Mesothelial cell of epicardium (in vitro differentiated cells): ENCODE results near the gene MED16. TPM values are rescaled to one million over a fixed set of nuclear protein-coding genes. Genes with fewer than 3 reads are reported as not detected.
A peak's percentile ranks its signal among the peaks of the same experiment; 100 is the strongest.

Experiments
- DNase-seq, 2 experiments: peaks; one replicate each; pipeline ENCODE4 v3.0.0; 2021; ENCODE audit warnings: low spot score in 2 of 2; ENCODE audit not compliant: unreplicated experiment in 2 of 2
- H3K27ac Mint-ChIP-seq: 2 replicates; pipeline ENCODE4 v1.8.0; 2021; ENCODE audit warnings: mixed read lengths
- H3K27me3 Mint-ChIP-seq: 2 replicates; pipeline ENCODE4 v1.8.0; 2021; ENCODE audit warnings: low read depth, mixed read lengths
- H3K36me3 Mint-ChIP-seq: 2 replicates; pipeline ENCODE4 v1.8.0; 2021; ENCODE audit warnings: mixed read lengths
- H3K4me1 Mint-ChIP-seq: 2 replicates; pipeline ENCODE4 v1.8.0; 2021; ENCODE audit warnings: mixed read lengths
- H3K4me3 Mint-ChIP-seq: 2 replicates; pipeline ENCODE4 v1.8.0; 2021; ENCODE audit warnings: mild to moderate bottlenecking, moderate library complexity, mixed read lengths
- H3K9me3 Mint-ChIP-seq: 2 replicates; pipeline ENCODE4 v1.8.0; 2021; ENCODE audit warnings: mixed read lengths
- total RNA-seq: library from RNA; stranded (reverse); gene quantifications from 3 replicates; pipeline ENCODE4 v1.2.1, GENCODE V29; 2021
- TF ChIP-seq, protein P1 (sequence below): fragments of 200-600 bp; sonication (generic); IDR thresholded peaks from one replicate; pipeline ENCODE4 v1.5.0; 2021; ENCODE audit warnings: antibody characterized with exemption; ENCODE audit not compliant: unreplicated experiment

MED16 gene
- total RNA-seq, 1 donor from 2014 or later = 79.8 TPM

DNA sequence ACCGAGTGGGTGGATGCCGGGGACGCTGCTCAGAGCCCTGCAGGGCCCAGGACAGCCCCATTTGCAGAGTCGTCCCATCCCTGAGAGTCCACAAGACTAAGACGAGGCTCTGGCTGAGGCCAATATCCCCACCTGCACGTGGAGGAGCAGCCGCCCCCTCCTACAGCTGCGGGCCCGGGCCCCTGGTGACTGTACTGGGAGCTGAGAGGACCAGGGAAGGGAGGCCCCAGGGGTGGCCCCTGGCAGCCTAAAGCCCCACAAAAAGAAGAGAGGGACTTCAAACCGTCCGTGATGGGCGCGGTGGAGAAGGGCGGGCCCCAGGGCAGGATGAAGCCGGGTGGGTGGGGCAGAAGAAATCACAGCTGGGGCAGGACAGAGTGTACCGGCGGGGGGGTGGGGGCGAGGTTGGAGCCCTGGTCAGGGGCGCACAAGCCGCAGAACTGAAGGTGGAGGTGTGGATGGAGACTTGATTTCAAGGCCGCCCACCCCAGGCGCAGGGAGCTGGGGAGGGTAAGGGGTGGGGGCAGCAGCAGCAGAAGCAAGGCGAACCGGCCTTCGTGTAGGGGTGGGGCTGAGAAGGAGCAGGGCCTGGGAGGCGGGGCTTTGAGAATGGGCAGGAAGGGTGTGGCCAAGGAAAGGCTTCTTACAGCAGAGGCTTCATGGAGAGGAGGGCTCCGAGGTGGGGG, 20.6 kb downstream of the MED16 start:
- Mint-ChIP-seq H3K4me1 (peaks cover 2% of the 10 kb centered on the region), H3K27ac (peak overlapping the region; percentile 89), H3K9me3 (no peaks in the 10 kb centered on the region), H3K36me3 (peaks cover 16% of the 10 kb centered on the region), H3K27me3 (peaks cover 2% of the 10 kb centered on the region), H3K4me3 (no peak overlapping the region)
- DNase-seq = peak in 1 of 2 experiments; percentile 64
- TF ChIP-seq, protein P1, sequence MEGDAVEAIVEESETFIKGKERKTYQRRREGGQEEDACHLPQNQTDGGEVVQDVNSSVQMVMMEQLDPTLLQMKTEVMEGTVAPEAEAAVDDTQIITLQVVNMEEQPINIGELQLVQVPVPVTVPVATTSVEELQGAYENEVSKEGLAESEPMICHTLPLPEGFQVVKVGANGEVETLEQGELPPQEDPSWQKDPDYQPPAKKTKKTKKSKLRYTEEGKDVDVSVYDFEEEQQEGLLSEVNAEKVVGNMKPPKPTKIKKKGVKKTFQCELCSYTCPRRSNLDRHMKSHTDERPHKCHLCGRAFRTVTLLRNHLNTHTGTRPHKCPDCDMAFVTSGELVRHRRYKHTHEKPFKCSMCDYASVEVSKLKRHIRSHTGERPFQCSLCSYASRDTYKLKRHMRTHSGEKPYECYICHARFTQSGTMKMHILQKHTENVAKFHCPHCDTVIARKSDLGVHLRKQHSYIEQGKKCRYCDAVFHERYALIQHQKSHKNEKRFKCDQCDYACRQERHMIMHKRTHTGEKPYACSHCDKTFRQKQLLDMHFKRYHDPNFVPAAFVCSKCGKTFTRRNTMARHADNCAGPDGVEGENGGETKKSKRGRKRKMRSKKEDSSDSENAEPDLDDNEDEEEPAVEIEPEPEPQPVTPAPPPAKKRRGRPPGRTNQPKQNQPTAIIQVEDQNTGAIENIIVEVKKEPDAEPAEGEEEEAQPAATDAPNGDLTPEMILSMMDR = no peak

- Mint-ChIP-seq H3K27ac (peak overlapping the region; percentile 92), H3K4me3 (peak overlapping the region; percentile 28), H3K9me3 (no peaks in the 10 kb centered on the region), H3K27me3 (peaks cover 2% of the 10 kb centered on the region), H3K4me1 (peaks cover 2% of the 10 kb centered on the region), H3K36me3 (peaks cover 16% of the 10 kb centered on the region)
- no peak for DNase-seq
- TF ChIP-seq, protein P1 = no peak
Measured at GRCh38 chr19:871446-872265, 21.3 kb downstream of the MED16 start.

- Mint-ChIP-seq H3K36me3 (peaks cover 16% of the 10 kb centered on the region), H3K4me1 (peaks cover 2% of the 10 kb centered on the region), H3K4me3 (no peak overlapping the region), H3K9me3 (no peaks in the 10 kb centered on the region), H3K27me3 (peaks cover 2% of the 10 kb centered on the region), H3K27ac (no peak overlapping the region)
- TF ChIP-seq, protein P1 = no peak
- no peak for DNase-seq
Measured at GRCh38 chr19:870963-871401, 22.0 kb downstream of the MED16 start.

DNA sequence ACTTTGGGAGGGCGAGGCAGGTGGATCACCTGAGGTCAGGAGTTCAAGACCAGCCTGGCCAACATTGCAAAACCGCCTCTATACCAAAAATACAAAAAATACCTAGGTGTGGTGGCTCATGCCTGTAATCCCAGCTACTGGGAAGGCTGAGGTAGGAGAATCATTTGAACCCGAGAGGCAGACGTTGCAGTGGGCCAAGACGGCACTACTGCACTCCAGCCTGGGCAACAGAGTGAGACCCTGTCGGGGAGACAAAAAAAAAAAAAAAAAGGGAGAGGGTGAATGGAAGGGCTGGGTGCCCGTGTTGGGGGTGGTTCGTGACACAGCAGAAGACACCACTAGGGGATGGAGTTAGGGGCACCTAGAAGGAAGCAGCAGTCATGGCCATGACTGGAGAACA, 22.7 kb downstream of the MED16 start:
- H3K27ac Mint-ChIP-seq = peak overlapping the region; percentile 60
- no peaks in the 10 kb centered on the region for H3K9me3 Mint-ChIP-seq
- no peak overlapping the region for H3K4me3 Mint-ChIP-seq
- DNase-seq = no peak
- TF ChIP-seq, protein P1 = no peak
- peaks cover 2% of the 10 kb centered on the region for H3K4me1 Mint-ChIP-seq
- H3K27me3 Mint-ChIP-seq = peaks cover 2% of the 10 kb centered on the region
- H3K36me3 Mint-ChIP-seq = peaks cover 16% of the 10 kb centered on the region

- no peak overlapping the region for H3K27ac Mint-ChIP-seq
- TF ChIP-seq, protein P1 = no peak
- no peak for DNase-seq
- H3K4me3 Mint-ChIP-seq = no peak overlapping the region
- H3K36me3 Mint-ChIP-seq = peaks cover 19% of the 10 kb centered on the region
- peaks cover 2% of the 10 kb centered on the region for H3K4me1 Mint-ChIP-seq
- H3K9me3 Mint-ChIP-seq = no peaks in the 10 kb centered on the region
- peaks cover 2% of the 10 kb centered on the region for H3K27me3 Mint-ChIP-seq
Measured at GRCh38 chr19:869245-870177, 23.5 kb downstream of the MED16 start.
